GDM1 (cell line): ENCODE results near the gene IFNA6.

Experiments
- DNase-seq: peaks from one replicate; lab custom pipeline; 2025; lab: John Stamatoyannopoulos, UW

The IFNA6 gene

GRCh38 chr9:21331676-21332402 lies 18.8 kb downstream of the IFNA6 start:
- no peak for DNase-seq

- peak; percentile 17 for DNase-seq
These were observed 24.1 kb downstream of the IFNA6 start for GRCh38 chr9:21326526-21327139.

- DNase-seq = no peak
These were observed 26.6 kb downstream of the IFNA6 start for GRCh38 chr9:21324047-21324446.

GRCh38 chr9:21322911-21323461 lies 27.7 kb downstream of the IFNA6 start:
- no peak for DNase-seq

GRCh38 chr9:21320465-21320864 lies 30.2 kb downstream of the IFNA6 start:
- no peak for DNase-seq

GRCh38 chr9:21317956-21318923 lies 32.4 kb downstream of the IFNA6 start:
- no peak for DNase-seq

- DNase-seq = no peak
These were observed 33.8 kb downstream of the IFNA6 start for GRCh38 chr9:21316860-21317259.

- no peak for DNase-seq
These were observed 34.5 kb downstream of the IFNA6 start for GRCh38 chr9:21316032-21316842.

GRCh38 chr9:21314152-21314551 lies 36.5 kb downstream of the IFNA6 start:
- no peak for DNase-seq

GRCh38 chr9:21311889-21312288 lies 38.8 kb downstream of the IFNA6 start:
- no peak for DNase-seq

GRCh38 chr9:21305213-21305612 lies 45.5 kb downstream of the IFNA6 start, which contains the start of gene IFNA5:
TSS of gene IFNA5 (minus strand) at chr9:21305313. CDS start at chr9:21305256, 57 bp downstream.
- no peak for DNase-seq
